GM12878 (cell line): ENCODE measurements around the gene PPM1A.

Source experiments
- CEBPB ChIP-seq, 2 experiments: fragments of 150-350 bp in 1 of 2; IDR thresholded peaks; 2 replicates each; pipeline ENCODE4 v1.6.1; 2012 to 2014; ENCODE audit warnings: low read depth in 2 of 2, low read length in 2 of 2, borderline replicate concordance in 1 of 2, inconsistent platforms in 1 of 2
- CTCF ChIP-seq, 3 experiments: IDR thresholded peaks in 2 of 3; conservative IDR thresholded peaks in 1 of 3; 2 replicates each; pipeline ENCODE4 v1.5.1; 2011; ENCODE audit warnings: low read depth in 3 of 3, low read length in 3 of 3, mild to moderate bottlenecking in 3 of 3, control low read depth in 2 of 3, moderate library complexity in 2 of 3, inconsistent platforms in 1 of 3, mixed read lengths in 1 of 3; ENCODE audit not compliant: control insufficient read depth in 2 of 3, insufficient read depth in 1 of 3; ENCODE audit errors: extremely low read depth in 1 of 3
- GABPA ChIP-seq: IDR thresholded peaks from 2 replicates; pipeline ENCODE4 v1.6.1; 2014; ENCODE audit warnings: antibody characterized with exemption, low read depth, mild to moderate bottlenecking, inconsistent platforms
- KDM1A ChIP-seq: fragments of 200-600 bp; sonication (generic); IDR thresholded peaks from 2 replicates; pipeline ENCODE4 v1.6.1; 2016; ENCODE audit warnings: borderline replicate concordance
- POLR2AphosphoS5 ChIP-seq: IDR thresholded peaks from 2 replicates; pipeline ENCODE4 v1.6.1; 2011; ENCODE audit warnings: mild to moderate bottlenecking, low read length, inconsistent platforms

- TF ChIP-seq POLR2AphosphoS5 (no peak), KDM1A (no peak), CTCF (IDR thresholded peaks at IDR 0.05 in 2 of 3, conservative IDR thresholded peaks at IDR 0.05 in 1 of 3; ENCODE audit: control insufficient read depth in 2 of 3, extremely low read depth in 1 of 3, insufficient read depth in 1 of 3, low read depth in 3 of 3, low read length in 3 of 3) (no peak), CEBPB (IDR thresholded peaks at IDR 0.05; ENCODE audit: borderline replicate concordance in 1 of 2, low read depth in 2 of 2, low read length in 2 of 2) (no peak), GABPA (no peak)
Observed at GRCh38 chr14:60276347-60276746, 27.3 kb downstream of the PPM1A start.
